WI38 (cell line): ENCODE data around the gene MOSPD2.

Source experiments
- H3K4me3 ChIP-seq: 2 replicates; pipeline ENCODE4 v1.5.1; 2011; ENCODE audit warnings: low read depth, mild to moderate bottlenecking, control low read depth, low read length
- TF ChIP-seq, protein P1 (sequence below): IDR thresholded peaks from 2 replicates; pipeline ENCODE4 v1.5.1; 2012; ENCODE audit warnings: low read depth, mild to moderate bottlenecking, control low read depth, low read length

MOSPD2 gene

DNA sequence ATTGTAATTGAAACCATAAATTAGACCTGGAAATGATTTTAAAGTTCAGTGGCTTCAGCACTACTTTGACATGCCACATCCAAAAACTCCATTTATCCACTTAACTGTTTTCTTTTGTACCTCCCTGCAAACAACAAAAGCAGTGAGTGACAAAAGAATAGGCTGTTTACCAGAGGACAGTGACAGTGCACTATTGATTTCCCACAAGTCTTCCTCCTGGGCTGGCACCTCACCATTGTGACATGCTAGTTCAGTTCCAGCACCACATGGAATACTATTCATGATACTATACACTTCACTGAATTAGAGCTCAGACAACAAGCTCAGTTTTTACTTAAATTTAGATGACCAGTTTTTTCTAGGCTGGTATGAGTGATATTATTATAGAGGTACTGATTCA is 29.3 kb downstream of the MOSPD2 start:
- H3K4me3 ChIP-seq: no peak overlapping the region
- TF ChIP-seq, protein P1, sequence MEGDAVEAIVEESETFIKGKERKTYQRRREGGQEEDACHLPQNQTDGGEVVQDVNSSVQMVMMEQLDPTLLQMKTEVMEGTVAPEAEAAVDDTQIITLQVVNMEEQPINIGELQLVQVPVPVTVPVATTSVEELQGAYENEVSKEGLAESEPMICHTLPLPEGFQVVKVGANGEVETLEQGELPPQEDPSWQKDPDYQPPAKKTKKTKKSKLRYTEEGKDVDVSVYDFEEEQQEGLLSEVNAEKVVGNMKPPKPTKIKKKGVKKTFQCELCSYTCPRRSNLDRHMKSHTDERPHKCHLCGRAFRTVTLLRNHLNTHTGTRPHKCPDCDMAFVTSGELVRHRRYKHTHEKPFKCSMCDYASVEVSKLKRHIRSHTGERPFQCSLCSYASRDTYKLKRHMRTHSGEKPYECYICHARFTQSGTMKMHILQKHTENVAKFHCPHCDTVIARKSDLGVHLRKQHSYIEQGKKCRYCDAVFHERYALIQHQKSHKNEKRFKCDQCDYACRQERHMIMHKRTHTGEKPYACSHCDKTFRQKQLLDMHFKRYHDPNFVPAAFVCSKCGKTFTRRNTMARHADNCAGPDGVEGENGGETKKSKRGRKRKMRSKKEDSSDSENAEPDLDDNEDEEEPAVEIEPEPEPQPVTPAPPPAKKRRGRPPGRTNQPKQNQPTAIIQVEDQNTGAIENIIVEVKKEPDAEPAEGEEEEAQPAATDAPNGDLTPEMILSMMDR: no peak

DNA sequence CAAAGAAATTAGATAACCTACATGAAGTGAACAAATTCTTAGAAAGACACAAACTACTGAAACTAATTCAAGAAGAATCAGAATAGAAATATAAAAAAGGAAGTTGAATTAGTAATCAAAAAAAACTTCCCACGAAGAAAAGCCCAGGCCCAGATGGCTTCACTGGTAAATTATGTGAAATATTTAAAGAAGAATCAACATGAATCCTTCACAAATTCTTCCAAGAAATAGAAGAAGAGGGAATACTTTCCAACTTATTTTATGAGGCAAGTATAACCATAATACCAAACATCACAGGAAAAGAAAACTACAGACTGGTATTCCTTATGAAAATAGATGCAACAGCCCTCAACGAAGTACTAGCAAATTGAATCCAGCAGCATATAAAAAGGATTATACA is 30.7 kb downstream of the MOSPD2 start:
- H3K4me3 ChIP-seq: no peak overlapping the region
- TF ChIP-seq, protein P1: no peak

DNA sequence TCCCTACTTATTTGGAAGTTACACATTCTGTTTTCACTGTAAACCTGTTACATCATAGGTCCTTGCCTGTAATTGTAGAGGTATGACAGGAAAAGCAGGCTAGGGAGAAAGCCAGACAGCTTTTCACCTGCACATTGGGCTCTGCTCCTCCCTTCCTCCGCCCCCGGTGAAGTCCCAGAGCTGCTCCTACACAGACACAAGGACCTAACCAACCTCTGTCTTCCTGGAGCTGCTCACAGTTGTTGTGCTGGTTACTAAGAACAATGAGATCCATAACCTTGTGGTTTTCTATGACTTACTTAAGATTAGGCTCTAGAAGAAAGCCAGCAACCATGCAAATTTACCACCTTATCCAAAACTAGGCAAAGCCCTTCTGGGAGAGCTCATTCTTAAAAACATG is 40.0 kb downstream of the MOSPD2 start:
- no peak overlapping the region for H3K4me3 ChIP-seq
- TF ChIP-seq, protein P1: no peak

DNA sequence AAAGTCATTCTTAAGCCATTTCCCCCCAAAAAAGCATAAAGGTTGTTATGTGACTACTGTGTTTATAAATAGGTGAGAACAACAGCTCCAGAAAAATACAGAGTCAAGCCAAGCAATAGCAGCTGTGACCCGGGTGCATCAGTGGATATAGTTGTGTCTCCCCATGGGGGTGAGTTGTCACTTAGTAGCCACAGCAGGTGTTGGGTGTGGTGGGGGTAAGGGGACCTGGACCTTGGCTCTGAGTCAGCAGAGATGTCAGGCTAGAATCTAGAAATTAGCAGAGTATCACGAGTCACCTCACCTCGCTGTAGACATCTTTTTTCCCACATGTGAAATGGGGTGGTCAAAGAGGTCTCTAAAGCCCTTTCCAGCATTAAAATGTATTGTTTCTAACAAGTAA is 42.4 kb downstream of the MOSPD2 start:
- H3K4me3 ChIP-seq: no peak overlapping the region
- TF ChIP-seq, protein P1: no peak

DNA sequence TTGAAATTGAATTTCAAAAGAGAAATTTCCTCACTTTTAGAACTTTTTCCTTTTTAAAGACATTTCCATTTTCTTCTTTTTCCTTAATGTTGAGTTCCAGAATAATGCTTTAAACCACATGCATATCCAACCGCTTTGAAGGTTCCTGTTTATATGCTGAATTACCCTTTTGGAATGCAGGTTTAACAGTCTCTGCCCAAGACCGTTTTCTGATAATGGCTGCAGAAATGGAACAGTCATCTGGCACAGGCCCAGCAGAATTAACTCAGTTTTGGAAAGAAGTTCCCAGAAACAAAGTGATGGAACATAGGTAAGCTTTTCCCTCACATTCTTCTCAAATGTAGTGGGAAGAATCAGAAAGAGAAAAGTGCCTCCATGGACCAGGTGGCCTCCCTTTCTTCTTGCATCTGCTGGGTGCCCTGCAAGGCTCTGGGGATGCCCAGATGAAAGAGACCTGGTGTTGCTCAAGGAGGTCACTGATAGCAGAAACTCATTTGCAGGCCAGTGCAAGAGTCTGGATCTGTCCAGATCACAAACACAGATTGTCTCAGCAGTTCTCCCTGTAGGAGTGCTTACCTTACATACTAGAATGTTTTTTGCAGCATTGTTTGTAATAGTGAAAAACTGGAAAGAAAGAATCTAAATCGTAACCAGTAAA is 42.9 kb downstream of the MOSPD2 start:
- TF ChIP-seq, protein P1: no peak
- no peak overlapping the region for H3K4me3 ChIP-seq

DNA sequence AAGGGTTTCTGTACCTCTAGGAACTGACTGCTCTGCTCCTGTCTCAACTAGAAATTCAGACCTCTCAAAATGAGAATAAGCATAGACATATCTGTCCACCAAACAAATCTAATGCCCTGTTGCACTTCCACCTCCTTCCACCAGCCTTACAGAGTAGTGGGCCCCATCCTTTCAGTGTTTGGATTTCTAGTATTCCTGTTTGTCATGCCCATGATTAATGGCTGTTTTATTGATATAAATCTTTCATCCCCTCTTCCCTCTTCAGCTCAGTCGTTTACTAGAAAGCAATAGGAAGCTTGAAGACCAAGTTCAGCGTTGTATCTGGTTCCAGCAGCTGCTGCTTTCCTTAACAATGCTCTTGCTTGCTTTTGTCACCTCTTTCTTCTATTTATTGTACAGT is 46.2 kb downstream of the MOSPD2 start:
- no peak overlapping the region for H3K4me3 ChIP-seq
- TF ChIP-seq, protein P1: no peak

DNA sequence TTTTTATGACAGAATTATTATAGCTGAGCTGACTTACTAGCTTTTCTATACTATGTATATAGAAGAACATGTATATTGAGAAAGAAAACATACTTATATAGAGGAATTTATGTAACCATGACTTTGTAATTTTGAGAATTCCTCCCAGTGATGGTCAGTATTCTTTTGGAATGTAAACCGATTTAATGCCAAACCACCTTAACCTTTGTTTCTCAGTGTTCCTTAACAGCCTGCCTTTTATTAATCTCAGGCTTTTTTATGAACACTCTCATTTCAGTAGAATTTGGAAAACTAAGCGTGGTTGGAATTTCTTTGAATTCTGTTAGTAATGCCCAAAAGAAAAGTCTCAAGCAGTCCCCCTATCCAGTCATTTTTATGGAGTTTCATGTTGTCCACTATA is 47.0 kb downstream of the MOSPD2 start:
- TF ChIP-seq, protein P1: no peak

More for the DNA sequence above, 47.0 kb downstream of the MOSPD2 start:
- no peak overlapping the region for H3K4me3 ChIP-seq
